ENCODE measurements around the gene SRM. TPM values are rescaled to one million over a fixed set of nuclear protein-coding genes. Genes with fewer than 3 reads are reported as not detected.

SRM gene
- total and polyA plus RNA-seq, 2 of the 13 experiments (the other 11 are each of a cell fraction or from before 2014, with no cell fraction given): 27.9 to 31.8 TPM

- ATAC-seq: no peak
- H3K27ac ChIP-seq (ENCODE audit: extremely low read length, insufficient read depth, low read length): no peak overlapping the region
- no TSS peak for BruUV-seq (replicated peaks)
- 96% methylated on average over 10 of the region's 22 CpGs for WGBS (ENCODE audit: low lambda C conversion rate)
- no peak for FAIRE-seq
- H3K27me3 ChIP-seq (ENCODE audit: control insufficient read depth in 1 of 2, insufficient read depth in 2 of 2, low read length in 2 of 2): no peaks in the 10 kb centered on the region; a peak in 1 of 5 replicates
- in situ Hi-C loops (cut with HindIII; ENCODE audit: extremely low pct_ligation_motif_present, low pct_unique_long_range_greater_than_20kb) (no loop called here), intact Hi-C loops (cut with micrococcal nuclease; ENCODE audit: unreplicated experiment) (no loop called here)
- POLR2A ChIA-PET: no interaction called here
- H3K79me2 ChIP-seq (ENCODE audit: insufficient read depth, low read length): peaks cover 13% of the 10 kb centered on the region
- no peaks in the 10 kb centered on the region for H3K9me3 ChIP-seq (ENCODE audit: low read length)
- peaks cover 5 to 23% of the 10 kb centered on the region in 2 experiments; a peak in 4 of 5 replicates for H3K36me3 ChIP-seq (replicated peaks in 1 of 2; ENCODE audit: control insufficient read depth in 1 of 2, insufficient read depth in 2 of 2, low read length in 2 of 2)
- H3K4me1 ChIP-seq (ENCODE audit: insufficient read depth, low read length): peaks cover 46% of the 10 kb centered on the region
- no peak overlapping the region for H3K4me2 ChIP-seq (ENCODE audit: low read depth, low read length)
- DNase-seq (ENCODE audit: low spot score): no peak
- CTCF ChIA-PET (ENCODE audit: low intra/inter-chr PET ratio, low total read pairs): no interaction called here
- H3K4me3 ChIP-seq (replicated peaks in 1 of 3; ENCODE audit: insufficient read depth in 1 of 3, low read depth in 2 of 3, low read length in 3 of 3): no peak overlapping the region
- no peak overlapping the region for H2AFZ ChIP-seq (ENCODE audit: low read length)
- no peak overlapping the region for H3K9ac ChIP-seq (ENCODE audit: insufficient read depth, low read depth, low read length)
- peaks cover 3% of the 10 kb centered on the region; the same call in 1 of the 2 replicates for H4K20me1 ChIP-seq (ENCODE audit: insufficient read depth, low read length)
- TF ChIP-seq CEBPB (IDR thresholded peaks at IDR 0.05; ENCODE audit: borderline replicate concordance, low read depth, low read length) (no peak), CBFB (CRISPR knock-in tag; IDR thresholded peaks at IDR 0.05) (no peak), ZSCAN20 (CRISPR knock-in tag; IDR thresholded peaks at IDR 0.05; ENCODE audit: borderline replicate concordance) (no peak), STAG1 (CRISPR knock-in tag; IDR thresholded peaks at IDR 0.05) (no peak), HNRNPL (IDR thresholded peaks at IDR 0.05; ENCODE audit: low read depth, low read length) (0 out of 2 replicates have a peak, but pooled peaks have one; percentile 13), NKX3-1 (CRISPR knock-in tag; IDR thresholded peaks at IDR 0.05) (no peak), ZNF260 (CRISPR knock-in tag; IDR thresholded peaks at IDR 0.05; ENCODE audit: borderline replicate concordance, low read depth) (no peak), SOX13 (IDR thresholded peaks at IDR 0.05) (no peak), SOX13 (CRISPR knock-in tag; conservative IDR thresholded peaks at IDR 0.05 in 1 of 2, IDR thresholded peaks at IDR 0.05 in 1 of 2) (no peak), ZFP36L2 (CRISPR knock-in tag; IDR thresholded peaks at IDR 0.05) (no peak), BCL3 (CRISPR knock-in tag; IDR thresholded peaks at IDR 0.05) (no peak), ZBED4 (CRISPR knock-in tag; IDR thresholded peaks at IDR 0.05; ENCODE audit: borderline replicate concordance) (no peak), RBFOX2 (IDR thresholded peaks at IDR 0.05; ENCODE audit: low read depth, low read length) (peak; percentile 41; the same call in 1 of the 2 replicates), ZNF878 (CRISPR knock-in tag; IDR thresholded peaks at IDR 0.05) (no peak), IKZF4 (CRISPR knock-in tag; IDR thresholded peaks at IDR 0.05; ENCODE audit: borderline replicate concordance, low read depth, not compliant biosample characterization) (no peak)
- TF ChIP-seq, protein P1, sequence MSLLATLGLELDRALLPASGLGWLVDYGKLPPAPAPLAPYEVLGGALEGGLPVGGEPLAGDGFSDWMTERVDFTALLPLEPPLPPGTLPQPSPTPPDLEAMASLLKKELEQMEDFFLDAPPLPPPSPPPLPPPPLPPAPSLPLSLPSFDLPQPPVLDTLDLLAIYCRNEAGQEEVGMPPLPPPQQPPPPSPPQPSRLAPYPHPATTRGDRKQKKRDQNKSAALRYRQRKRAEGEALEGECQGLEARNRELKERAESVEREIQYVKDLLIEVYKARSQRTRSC (CRISPR knock-in tag; IDR thresholded peaks at IDR 0.05; ENCODE audit: low read depth): no peak
- TF ChIP-seq, protein P2, sequence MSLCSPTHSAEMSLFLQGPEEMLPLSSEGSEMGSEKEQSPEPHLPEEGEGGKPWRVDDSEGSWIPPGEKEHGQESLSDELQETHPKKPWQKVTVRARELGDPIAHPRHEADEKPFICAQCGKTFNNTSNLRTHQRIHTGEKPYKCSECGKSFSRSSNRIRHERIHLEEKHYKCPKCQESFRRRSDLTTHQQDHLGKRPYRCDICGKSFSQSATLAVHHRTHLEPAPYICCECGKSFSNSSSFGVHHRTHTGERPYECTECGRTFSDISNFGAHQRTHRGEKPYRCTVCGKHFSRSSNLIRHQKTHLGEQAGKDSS (CRISPR knock-in tag; IDR thresholded peaks at IDR 0.05; ENCODE audit: borderline replicate concordance, low read depth): no peak
Measured at GRCh38 chr1:11054666-11055065, 5.2 kb downstream of the SRM start.
